Caco-2 (cell line): ENCODE measurements around the gene MCOLN2. TPM values are rescaled to one million over a fixed set of nuclear protein-coding genes. Genes with fewer than 3 reads are reported as not detected.

ENCODE experiments used
- BruUV-seq: library from RNA; stranded (reverse); fragments of 400-500 nt; replicated peaks from 2 replicates; lab custom pipeline; 2021; lab: Mats Ljungman, UMichigan
- CTCF ChIA-PET: fragments of 300-600 bp; sonication (Branson Sonifier 250); formaldehyde crosslinking; loops from one replicate; lab custom pipeline; 2022; ENCODE audit warnings: antibody characterized with exemption; lab: Charles Lee
- POLR2A ChIA-PET: fragments of 300-600 bp; sonication (Branson Sonifier 250); formaldehyde crosslinking; loops from one replicate; lab custom pipeline; 2022; ENCODE audit warnings: antibody characterized with exemption; lab: Charles Lee
- DNase-seq, 2 experiments: peaks; one replicate each; pipeline versions ENCODE4 v3.0.0 to v3.0.0-alpha.2; 2020 to 2022
- H3K27me3 ChIP-seq: replicated peaks from 2 replicates; pipeline ENCODE4 v1.6.0; 2011; ENCODE audit warnings: low read length; ENCODE audit not compliant: control insufficient read depth, insufficient read depth
- H3K36me3 ChIP-seq: 2 replicates; pipeline ENCODE4 v1.5.1; 2011; ENCODE audit warnings: low read length; ENCODE audit not compliant: control insufficient read depth, insufficient read depth
- H3K4me1 ChIP-seq: fragments of 250-450 bp; sonication (Bioruptor Pico); 2 replicates; pipeline ENCODE4 v1.5.1; 2020; ENCODE audit warnings: mild to moderate bottlenecking
- H3K4me3 ChIP-seq: 2 replicates; pipeline ENCODE4 v1.5.1; 2011; ENCODE audit warnings: low read depth, mild to moderate bottlenecking, control low read depth, low read length
- H3K9me3 ChIP-seq: fragments of 250-450 bp; sonication (Bioruptor Pico); 2 replicates; pipeline ENCODE4 v1.5.1; 2020; ENCODE audit warnings: mild to moderate bottlenecking, moderate library complexity
- H3K27ac Mint-ChIP-seq: one replicate; pipeline ENCODE4 v1.8.0; 2022; ENCODE audit warnings: mixed read lengths; ENCODE audit not compliant: unreplicated experiment
- H3K27me3 Mint-ChIP-seq: one replicate; pipeline ENCODE4 v1.8.0; 2022; ENCODE audit warnings: mixed read lengths; ENCODE audit not compliant: insufficient read depth, unreplicated experiment
- H3K36me3 Mint-ChIP-seq: one replicate; pipeline ENCODE4 v1.8.0; 2022; ENCODE audit warnings: mild to moderate bottlenecking, mixed read lengths; ENCODE audit not compliant: insufficient read depth, unreplicated experiment
- H3K4me1 Mint-ChIP-seq: one replicate; pipeline ENCODE4 v1.8.0; 2022; ENCODE audit warnings: low read depth, mixed read lengths; ENCODE audit not compliant: unreplicated experiment
- H3K4me3 Mint-ChIP-seq: one replicate; pipeline ENCODE4 v1.8.0; 2022; ENCODE audit warnings: mild to moderate bottlenecking, moderate library complexity, mixed read lengths; ENCODE audit not compliant: unreplicated experiment
- H3K9me3 Mint-ChIP-seq: one replicate; pipeline ENCODE4 v1.8.0; 2022; ENCODE audit warnings: mixed read lengths; ENCODE audit not compliant: unreplicated experiment
- CTCF ChIP-seq, 2 experiments: fragments of 200-600 bp in 1 of 2; IDR thresholded peaks; 1 replicate in 1 of 2; 2 replicates in 1 of 2; pipeline versions ENCODE4 v1.5.1 to v1.8.0; 2011 to 2022; ENCODE audit warnings: antibody characterized with exemption in 1 of 2, control low read depth in 1 of 2, inconsistent platforms in 1 of 2, low read depth in 1 of 2, low read length in 1 of 2, mild to moderate bottlenecking in 1 of 2, moderate library complexity in 1 of 2; ENCODE audit not compliant: insufficient read depth in 1 of 2, severe bottlenecking in 1 of 2, unreplicated experiment in 1 of 2
- intact Hi-C: fragments of 100-400 bp; cut with micrococcal nuclease; formaldehyde crosslinking; loops from one replicate; pipeline ENCODE4 v1.10.0; 2022; ENCODE audit not compliant: unreplicated experiment
- total RNA-seq: library from RNA; stranded (reverse); gene quantifications from 2 replicates; pipeline ENCODE4 v1.2.3, GENCODE V29; 2022

MCOLN2 gene
- total RNA-seq, 1 experiment from 2014 or later = not detected

- BruUV-seq = no TSS peak
- no peak overlapping the region for H3K4me3 Mint-ChIP-seq
- Histone ChIP-seq H3K4me3 (no peak overlapping the region), H3K4me1 (no peaks in the 10 kb centered on the region), H3K9me3 (no peaks in the 10 kb centered on the region), H3K36me3 (no peaks in the 10 kb centered on the region), H3K27me3 (no peaks in the 10 kb centered on the region)
- DNase-seq = no peak
- no peaks in the 10 kb centered on the region for H3K9me3 Mint-ChIP-seq
- intact Hi-C loops = no loop called here
- H3K36me3 Mint-ChIP-seq = no peaks in the 10 kb centered on the region
- H3K27me3 Mint-ChIP-seq = peaks cover 7% of the 10 kb centered on the region
- H3K4me1 Mint-ChIP-seq = no peaks in the 10 kb centered on the region
- CTCF ChIA-PET = no interaction called here
- H3K27ac Mint-ChIP-seq = no peak overlapping the region
- no peak for TF ChIP-seq CTCF (IDR thresholded peaks at IDR 0.05; ENCODE audit: insufficient read depth in 1 of 2, low read depth in 1 of 2, low read length in 1 of 2, severe bottlenecking in 1 of 2, unreplicated experiment in 1 of 2)
- POLR2A ChIA-PET = no interaction called here
Measured at GRCh38 chr1:84973498-84974334, 23.2 kb downstream of the MCOLN2 start.

GRCh38 chr1:84972377-84972987 is 24.4 kb downstream of the MCOLN2 start:
- H3K4me1 Mint-ChIP-seq = no peaks in the 10 kb centered on the region
- H3K27me3 Mint-ChIP-seq = peaks cover 5% of the 10 kb centered on the region
- BruUV-seq = no TSS peak
- no peak for DNase-seq
- no peaks in the 10 kb centered on the region for H3K4me1 ChIP-seq
- POLR2A ChIA-PET = no interaction called here
- no peaks in the 10 kb centered on the region for H3K9me3 ChIP-seq
- H3K27ac Mint-ChIP-seq = no peak overlapping the region
- intact Hi-C loops = no loop called here
- H3K36me3 Mint-ChIP-seq = no peaks in the 10 kb centered on the region
- no peak overlapping the region for H3K4me3 Mint-ChIP-seq
- CTCF ChIA-PET = no interaction called here
- H3K36me3 ChIP-seq = no peaks in the 10 kb centered on the region
- no peak overlapping the region for H3K4me3 ChIP-seq
- H3K27me3 ChIP-seq = no peaks in the 10 kb centered on the region
- H3K9me3 Mint-ChIP-seq = no peaks in the 10 kb centered on the region
- no peak for TF ChIP-seq CTCF (IDR thresholded peaks at IDR 0.05; ENCODE audit: insufficient read depth in 1 of 2, low read depth in 1 of 2, low read length in 1 of 2, severe bottlenecking in 1 of 2, unreplicated experiment in 1 of 2)

- Mint-ChIP-seq H3K4me1 (no peaks in the 10 kb centered on the region), H3K27me3 (peaks cover 1% of the 10 kb centered on the region), H3K4me3 (no peak overlapping the region), H3K27ac (no peak overlapping the region), H3K36me3 (no peaks in the 10 kb centered on the region), H3K9me3 (no peaks in the 10 kb centered on the region)
- H3K4me1 ChIP-seq = no peaks in the 10 kb centered on the region
- no peak overlapping the region for H3K4me3 ChIP-seq
- H3K9me3 ChIP-seq = no peaks in the 10 kb centered on the region
- DNase-seq = no peak
- no peak for TF ChIP-seq CTCF (IDR thresholded peaks at IDR 0.05; ENCODE audit: insufficient read depth in 1 of 2, low read depth in 1 of 2, low read length in 1 of 2, severe bottlenecking in 1 of 2, unreplicated experiment in 1 of 2)
- ChIA-PET POLR2A (no interaction called here), CTCF (no interaction called here)
- intact Hi-C loops = no loop called here
- H3K36me3 ChIP-seq = no peaks in the 10 kb centered on the region
- no TSS peak for BruUV-seq
- H3K27me3 ChIP-seq = no peaks in the 10 kb centered on the region
Measured at GRCh38 chr1:84971957-84972356, 25.0 kb downstream of the MCOLN2 start.
